HUDEP-2 (cell line): ENCODE measurements around the gene HAUS7.

Source experiments
- DNase-seq, 76 experiments: peaks; one replicate each; lab custom pipeline; 2025; ENCODE audit not compliant: unreplicated experiment in 76 of 76; lab: John Stamatoyannopoulos, UW

The HAUS7 gene

GRCh38 chrX:153470411-153471363 lies at the start of gene HAUS7:
Gene HAUS7 (minus strand): TSS chrX:153470576. CDS start chrX:153470557, 19 bp downstream.
- peak; percentile 2 to 94 (median 82) for DNase-seq

DNA sequence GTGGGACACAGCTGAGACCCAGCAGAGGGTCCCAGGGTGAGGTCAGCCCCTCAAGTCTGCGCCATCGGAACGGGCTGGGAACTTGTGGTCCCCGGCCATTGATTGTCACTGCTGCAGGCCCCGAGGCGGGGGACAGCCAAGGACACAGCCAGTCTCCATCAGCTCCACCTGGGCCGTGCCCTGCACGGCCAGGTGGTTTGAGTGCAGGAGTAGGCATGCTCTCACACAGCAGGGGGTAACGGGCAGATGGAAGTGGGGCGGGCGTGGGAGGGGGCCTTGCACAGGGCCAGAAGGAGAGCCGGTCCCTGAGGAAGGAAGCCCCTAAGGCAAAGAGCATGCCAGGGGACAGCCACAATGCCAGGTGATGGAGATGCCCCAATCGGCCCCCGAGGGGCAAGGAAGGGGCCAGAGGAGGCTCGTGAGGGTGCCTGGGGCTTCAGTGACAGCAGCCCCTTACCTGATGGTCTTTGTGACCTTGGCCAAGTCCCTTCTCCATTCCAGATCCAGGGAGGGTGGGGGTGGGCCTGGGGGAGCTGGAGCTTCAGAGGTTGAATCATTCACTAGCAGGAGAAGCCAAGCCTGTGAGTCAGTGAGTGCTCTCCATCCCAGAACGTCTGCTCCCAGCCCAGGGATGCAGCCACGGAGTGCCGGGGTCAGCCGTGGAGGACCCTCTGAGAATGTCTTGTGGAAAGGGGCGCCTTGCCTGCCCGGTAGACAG lies 49.4 kb upstream of the HAUS7 start:
- DNase-seq, result no peak

- no peak for DNase-seq
Observed at GRCh38 chrX:153517946-153518834, 47.8 kb upstream of the HAUS7 start.

DNA sequence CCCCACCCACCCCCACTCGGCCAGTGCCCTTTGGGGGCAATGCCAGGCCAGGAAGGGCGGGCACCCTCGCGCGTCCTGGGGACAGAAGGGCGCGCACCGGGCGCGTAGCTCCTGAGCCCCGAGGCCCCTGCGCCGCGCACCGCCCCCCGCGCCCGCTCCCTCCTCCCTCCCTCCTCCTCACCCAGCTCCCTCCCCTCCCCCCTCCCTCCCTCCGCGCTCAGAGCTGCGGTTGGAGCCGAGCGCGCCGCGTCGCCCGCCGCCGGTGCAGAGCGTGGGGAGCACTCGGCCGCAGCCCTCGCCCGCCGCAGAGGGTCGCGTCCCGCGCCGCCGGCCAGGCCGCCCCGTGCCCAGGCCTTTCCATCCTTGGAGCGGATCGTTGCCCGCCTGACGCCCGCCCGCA lies 47.0 kb upstream of the HAUS7 start, which contains the start of gene ATP2B3:
ATP2B3 (plus strand) TSS at position 220 of the 400 bp plus-strand sequence. CDS start 18,606 bp downstream, outside the sequence.
- no peak for DNase-seq

GRCh38 chrX:153516073-153516472 lies 45.7 kb upstream of the HAUS7 start:
- DNase-seq, result no peak

DNA sequence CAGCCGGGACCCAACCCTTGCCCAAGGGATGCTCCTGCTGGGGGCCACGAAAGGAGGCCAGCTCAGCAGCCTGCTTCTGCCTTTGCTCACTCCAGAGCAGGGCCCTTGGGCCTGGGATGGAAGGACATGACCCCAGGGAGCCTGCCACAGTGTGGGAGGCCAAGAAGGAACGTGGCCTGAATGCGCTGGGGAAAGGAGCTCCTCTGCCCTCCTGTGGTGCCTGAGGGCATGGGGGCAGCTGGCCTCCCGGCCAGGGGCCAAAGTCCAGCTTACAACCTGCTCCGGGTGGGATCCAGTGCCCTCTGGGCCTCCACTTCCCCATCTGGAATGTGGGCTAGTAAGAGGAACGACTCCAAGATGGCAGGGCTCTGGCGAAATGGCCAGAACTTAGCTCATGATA lies 45.1 kb upstream of the HAUS7 start:
- no peak for DNase-seq

- no peak for DNase-seq
Observed at GRCh38 chrX:153514259-153514658, 43.9 kb upstream of the HAUS7 start.

DNA sequence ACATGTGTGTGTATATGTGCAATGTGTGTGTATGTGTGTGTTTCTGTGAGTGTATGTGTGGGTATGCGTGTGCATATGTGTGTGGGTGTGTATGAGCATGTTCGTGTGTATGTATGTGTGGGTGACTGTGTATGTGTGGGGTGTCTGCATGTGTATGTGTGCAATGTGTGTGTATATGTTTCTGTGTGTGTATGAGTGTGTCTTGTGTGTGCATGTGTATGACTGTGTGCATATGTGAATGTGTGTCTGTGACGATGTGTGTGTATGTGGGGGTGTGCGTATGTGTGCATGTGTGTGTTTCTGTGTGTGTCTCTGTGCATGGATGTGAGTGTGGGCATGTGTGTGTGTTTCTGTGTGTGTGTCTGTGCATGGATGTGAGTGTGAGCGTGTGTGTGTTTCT lies 42.9 kb upstream of the HAUS7 start:
- DNase-seq, result no peak

DNA sequence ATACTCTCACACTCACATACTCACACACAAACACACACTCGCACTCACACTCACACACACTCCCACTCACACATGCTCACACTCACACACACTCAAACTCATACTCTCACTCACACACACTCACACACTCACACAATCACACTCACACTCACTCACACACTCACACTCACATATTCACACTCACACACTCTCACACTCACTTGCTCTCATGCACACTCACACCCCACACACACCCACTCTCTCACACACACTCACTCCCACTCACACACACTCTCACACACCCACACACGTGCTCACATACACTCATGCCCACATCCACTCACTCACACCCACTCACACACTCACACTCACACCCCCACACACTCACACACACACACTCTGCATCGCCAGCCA lies 42.1 kb upstream of the HAUS7 start:
- DNase-seq, result no peak

GRCh38 chrX:153511784-153512500 lies 41.6 kb upstream of the HAUS7 start:
- DNase-seq, result no peak

DNA sequence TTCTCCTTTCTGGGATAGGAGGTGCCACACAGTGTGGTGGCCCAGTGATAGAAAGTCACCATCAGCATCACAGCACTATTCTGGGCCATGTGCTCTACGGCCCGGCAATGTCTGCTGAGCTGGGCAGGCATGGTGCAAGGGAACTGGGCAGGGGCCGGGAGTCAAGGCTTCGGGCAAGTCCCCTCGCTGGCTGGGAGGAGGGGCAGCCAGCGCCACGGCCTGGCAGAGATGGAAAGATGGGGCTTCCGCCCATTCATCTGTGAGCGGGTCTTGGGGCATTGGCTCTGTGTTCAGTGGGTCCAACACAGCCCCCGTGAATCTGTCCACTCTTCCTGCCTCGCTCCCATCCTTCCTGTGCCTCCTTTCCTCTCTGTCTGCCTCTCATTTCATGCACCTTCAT lies 40.0 kb upstream of the HAUS7 start:
- no peak for DNase-seq

- no peak for DNase-seq
Observed at GRCh38 chrX:153509592-153509991, 39.2 kb upstream of the HAUS7 start.

- peak in 67 of 76 experiments; percentile 0 to 68 (median 40) for DNase-seq
Observed at GRCh38 chrX:153507484-153508178, 37.3 kb upstream of the HAUS7 start.

DNA sequence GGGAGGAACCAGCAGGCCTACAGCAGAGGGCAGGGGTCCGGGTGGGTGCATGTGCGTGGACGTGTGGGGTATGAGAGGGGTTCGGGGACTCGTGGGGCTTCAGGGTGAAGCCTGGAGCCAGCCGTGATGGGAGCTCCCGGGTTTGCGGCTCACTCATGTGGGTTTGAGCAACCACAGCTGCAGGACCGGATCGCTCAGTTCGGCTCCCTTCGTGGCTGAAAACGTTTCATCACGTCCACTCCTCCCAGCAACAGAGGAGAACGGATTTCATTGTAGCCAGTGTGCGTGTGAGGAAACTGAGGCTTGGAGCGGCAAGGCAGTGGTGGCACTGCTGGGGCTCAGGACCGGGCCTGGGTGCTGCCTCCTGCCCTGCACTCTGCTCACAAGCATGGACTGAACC lies 35.0 kb upstream of the HAUS7 start:
- DNase-seq, result no peak

DNA sequence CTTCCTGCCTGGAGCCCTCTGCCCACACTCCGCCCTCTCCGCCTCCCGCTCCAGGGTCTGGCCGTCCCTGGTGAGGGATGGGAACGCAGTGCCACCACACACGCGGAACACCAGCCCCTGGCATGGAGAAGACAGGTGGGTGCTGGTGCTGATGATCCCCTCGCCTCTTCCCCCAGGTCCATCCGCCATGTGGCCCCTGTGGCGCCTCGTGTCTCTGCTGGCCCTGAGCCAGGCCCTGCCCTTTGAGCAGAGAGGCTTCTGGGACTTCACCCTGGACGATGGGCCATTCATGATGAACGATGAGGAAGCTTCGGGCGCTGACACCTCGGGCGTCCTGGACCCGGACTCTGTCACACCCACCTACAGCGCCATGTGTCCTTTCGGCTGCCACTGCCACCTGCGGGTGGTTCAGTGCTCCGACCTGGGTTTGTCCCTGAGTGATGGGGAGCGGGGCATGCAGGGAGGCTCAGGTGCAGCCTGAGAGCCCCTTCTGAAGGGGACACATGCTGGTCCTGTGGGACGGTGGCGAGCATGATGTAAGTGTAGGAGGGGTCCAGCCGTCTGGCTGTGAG lies 34.2 kb upstream of the HAUS7 start:
- DNase-seq, result no peak

DNA sequence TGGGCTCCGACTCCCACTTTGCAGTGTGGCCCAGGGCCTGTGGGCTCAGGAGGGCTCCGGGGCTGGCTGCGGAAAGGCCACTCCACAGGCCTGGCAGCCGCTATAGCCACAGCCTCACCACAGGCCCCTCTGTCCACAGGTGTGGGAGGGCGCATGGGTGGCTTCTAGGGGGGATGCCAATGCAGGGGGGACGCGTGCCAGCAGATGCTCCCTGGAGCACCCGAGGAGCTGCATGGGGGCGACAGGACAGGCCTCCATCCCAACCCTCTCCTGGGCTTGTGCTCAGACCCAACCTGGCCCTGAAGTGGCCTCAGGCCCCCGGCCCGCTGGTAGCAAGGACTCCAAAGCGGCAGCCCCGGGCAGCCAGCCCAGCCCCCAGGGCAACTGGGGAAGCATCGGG lies 32.4 kb upstream of the HAUS7 start:
- DNase-seq, result no peak

- no peak for DNase-seq
Observed at GRCh38 chrX:153502131-153502530, 31.8 kb upstream of the HAUS7 start.

GRCh38 chrX:153501530-153501929 lies 31.2 kb upstream of the HAUS7 start:
- no peak for DNase-seq

- no peak for DNase-seq
Observed at GRCh38 chrX:153500676-153501280, 30.4 kb upstream of the HAUS7 start.
